ENCODE data around the gene GDPGP1.
A peak's percentile ranks its signal among the peaks of the same experiment; 100 is the strongest.

The GDPGP1 gene

GRCh38 chr15:90265271-90266060 lies 31.5 kb downstream of the GDPGP1 start, which contains the start of gene NGRN:
NGRN (plus strand) TSS chr15:90265672; CDS start chr15:90265713, 41 bp downstream.
- H3K79me2 ChIP-seq (ENCODE audit: insufficient read depth, low read length) = peaks cover 35% of the 10 kb centered on the region
- no peak for TF ChIP-seq EZH2 (IDR thresholded peaks at IDR 0.05; ENCODE audit: borderline replicate concordance, low read length)
- TF ChIP-seq CTCF (IDR thresholded peaks at IDR 0.05; ENCODE audit: low read length) = no peak

GRCh38 chr15:90266061-90266431 lies 32.0 kb downstream of the GDPGP1 start:
- H4K20me1 ChIP-seq (ENCODE audit: insufficient read depth, low read length) = no peaks in the 10 kb centered on the region
- no peaks in the 10 kb centered on the region for H3K9me2 ChIP-seq (ENCODE audit: low read depth, low read length)
- TF ChIP-seq EZH2 (IDR thresholded peaks at IDR 0.05; ENCODE audit: borderline replicate concordance, low read length) (no peak), CTCF (IDR thresholded peaks at IDR 0.05; ENCODE audit: low read length) (no peak)
- no peaks in the 10 kb centered on the region for H3K9me3 ChIP-seq (ENCODE audit: low read length)
- H2AFZ ChIP-seq (ENCODE audit: low read length) = no peak overlapping the region
- H3K4me1 ChIP-seq (ENCODE audit: insufficient read depth, low read length, severe bottlenecking) = peaks cover 39% of the 10 kb centered on the region
- H3K4me2 ChIP-seq (ENCODE audit: low read length) = peak overlapping the region; percentile 81
- H3K79me2 ChIP-seq (ENCODE audit: insufficient read depth, low read length) = peaks cover 35% of the 10 kb centered on the region
- peak overlapping the region; percentile 86 for H3K9ac ChIP-seq (ENCODE audit: low read length)
- H3K27ac ChIP-seq (ENCODE audit: low read depth, low read length, poor library complexity, severe bottlenecking) = peak overlapping the region; percentile 65
- peak overlapping the region; percentile 90 for H3K4me3 ChIP-seq (ENCODE audit: low read depth, low read length, poor library complexity, severe bottlenecking)
- peaks cover 34% of the 10 kb centered on the region for H3K36me3 ChIP-seq (ENCODE audit: insufficient read depth, low read length)
- H3F3A ChIP-seq (ENCODE audit: insufficient read depth, low read length) = no peaks in the 10 kb centered on the region
- no peaks in the 10 kb centered on the region for H3K27me3 ChIP-seq (ENCODE audit: insufficient read depth, low read length)

More at GRCh38 chr15:90265271-90266060, 31.5 kb downstream of the GDPGP1 start, which contains the start of gene NGRN:
- H4K20me1 ChIP-seq (ENCODE audit: insufficient read depth, low read length) = no peaks in the 10 kb centered on the region
- H3K9me2 ChIP-seq (ENCODE audit: low read depth, low read length) = no peaks in the 10 kb centered on the region
- H3K4me2 ChIP-seq (ENCODE audit: low read length) = peak within 1 kb of the TSS; percentile 81
- H3K9me3 ChIP-seq (ENCODE audit: low read length) = no peaks in the 10 kb centered on the region
- H3K27ac ChIP-seq (ENCODE audit: low read depth, low read length, poor library complexity, severe bottlenecking) = peak within 1 kb of the TSS; percentile 65
- no peaks in the 10 kb centered on the region for H3F3A ChIP-seq (ENCODE audit: insufficient read depth, low read length)
- H2AFZ ChIP-seq (ENCODE audit: low read length) = no peak within 1 kb of the TSS
- H3K4me1 ChIP-seq (ENCODE audit: insufficient read depth, low read length, severe bottlenecking) = peaks cover 39% of the 10 kb centered on the region
- H3K36me3 ChIP-seq (ENCODE audit: insufficient read depth, low read length) = peaks cover 28% of the 10 kb centered on the region
- H3K27me3 ChIP-seq (ENCODE audit: insufficient read depth, low read length) = no peaks in the 10 kb centered on the region
- peak within 1 kb of the TSS; percentile 90 for H3K4me3 ChIP-seq (ENCODE audit: low read depth, low read length, poor library complexity, severe bottlenecking)
- peak within 1 kb of the TSS; percentile 86 for H3K9ac ChIP-seq (ENCODE audit: low read length)

- H3F3A ChIP-seq (ENCODE audit: insufficient read depth, low read length) = no peaks in the 10 kb centered on the region
- peaks cover 38% of the 10 kb centered on the region for H3K36me3 ChIP-seq (ENCODE audit: insufficient read depth, low read length)
- peak overlapping the region; percentile 81 for H3K4me2 ChIP-seq (ENCODE audit: low read length)
- H3K27me3 ChIP-seq (ENCODE audit: insufficient read depth, low read length) = no peaks in the 10 kb centered on the region
- H3K9me2 ChIP-seq (ENCODE audit: low read depth, low read length) = no peaks in the 10 kb centered on the region
- H3K27ac ChIP-seq (ENCODE audit: low read depth, low read length, poor library complexity, severe bottlenecking) = peak overlapping the region; percentile 65
- TF ChIP-seq CTCF (IDR thresholded peaks at IDR 0.05; ENCODE audit: low read length) (no peak), EZH2 (IDR thresholded peaks at IDR 0.05; ENCODE audit: borderline replicate concordance, low read length) (no peak)
- no peaks in the 10 kb centered on the region for H3K9me3 ChIP-seq (ENCODE audit: low read length)
- H2AFZ ChIP-seq (ENCODE audit: low read length) = no peak overlapping the region
- no peaks in the 10 kb centered on the region for H4K20me1 ChIP-seq (ENCODE audit: insufficient read depth, low read length)
- H3K4me3 ChIP-seq (ENCODE audit: low read depth, low read length, poor library complexity, severe bottlenecking) = peak overlapping the region; percentile 90
- H3K9ac ChIP-seq (ENCODE audit: low read length) = peak overlapping the region; percentile 86
- peaks cover 35% of the 10 kb centered on the region for H3K79me2 ChIP-seq (ENCODE audit: insufficient read depth, low read length)
- peaks cover 39% of the 10 kb centered on the region for H3K4me1 ChIP-seq (ENCODE audit: insufficient read depth, low read length, severe bottlenecking)
These were observed 32.5 kb downstream of the GDPGP1 start for GRCh38 chr15:90266485-90266884.

Data from OCI-LY1 (cell line).